Heart left ventricle (tissue), 16 donors: ENCODE results near the gene CCDC68. TPM values are rescaled to one million over a fixed set of nuclear protein-coding genes. Genes with fewer than 3 reads are reported as not detected.

ENCODE experiments used
- ATAC-seq, 4 donors: fragments of 200-7000 bp; cut with Tn5 transposase; one replicate each; pipeline ENCODE4 v1.9.1; 2020 to 2022; ENCODE audit warnings: moderate library complexity in 4 of 4, mild to moderate bottlenecking in 3 of 4, moderate number of reproducible peaks in 1 of 4
- DNase-seq, 5 donors: peaks; one replicate each; pipeline ENCODE4 v3.0.0-alpha.2; 2020
- H3K27ac ChIP-seq, 12 donors: fragments of 200-600 bp; sonication (generic) in 4 of 12; one replicate each; pipeline versions ENCODE4 v1.5.0 to v1.8.0; 2016 to 2022; ENCODE audit warnings: mild to moderate bottlenecking in 2 of 12
- H3K27me3 ChIP-seq, 9 donors: fragments of 200-600 bp; sonication (generic) in 2 of 9; one replicate each; pipeline versions ENCODE4 v1.5.1 to v1.8.0; 2016 to 2022; ENCODE audit warnings: mild to moderate bottlenecking in 3 of 9
- H3K36me3 ChIP-seq, 9 donors: fragments of 200-600 bp; sonication (generic) in 2 of 9; one replicate each; pipeline versions ENCODE4 v1.5.0 to v1.8.0; 2018 to 2022; ENCODE audit warnings: mild to moderate bottlenecking in 2 of 9
- H3K4me1 ChIP-seq, 12 donors: fragments of 200-600 bp; sonication (generic) in 4 of 12; one replicate each; pipeline versions ENCODE4 v1.5.0 to v1.8.0; 2016 to 2022; ENCODE audit warnings: mild to moderate bottlenecking in 3 of 12
- H3K4me3 ChIP-seq, 12 donors: fragments of 200-600 bp; sonication (generic) in 4 of 12; one replicate each; pipeline versions ENCODE4 v1.5.0 to v1.8.0; 2017 to 2022; ENCODE audit warnings: mild to moderate bottlenecking in 9 of 12, moderate library complexity in 4 of 12
- H3K9me3 ChIP-seq, 12 donors: fragments of 200-600 bp; sonication (generic) in 4 of 12; one replicate each; pipeline versions ENCODE4 v1.5.0 to v1.8.0; 2016 to 2022; ENCODE audit warnings: mild to moderate bottlenecking in 1 of 12
- POLR2A ChIP-seq, 2 donors: fragments of 450-650 bp; IDR thresholded peaks; one replicate each; pipeline ENCODE4 v1.6.1; 2017; ENCODE audit warnings: antibody characterized with exemption in 2 of 2, mild to moderate bottlenecking in 2 of 2, moderate library complexity in 2 of 2
- WGBS, 4 donors: extraction: QIAGEN DNeasy Blood & Tissue Kit in 2 of 4; methylation state at CpG; one replicate each; pipeline versions ENCODE4 v1.1.5 to v1.1.7; 2013 to 2018; 5-methylcytosine and 5-hydroxymethylcytosine counted together
- intact Hi-C, 10 donors: fragments of 100-400 bp; cut with DNase I; formaldehyde crosslinking; loops; one replicate each; pipeline versions ENCODE4 v1.11.1 to v1.14.2; 2022
- polyA plus RNA-seq, 2 donors: library from polyadenylated mRNA; stranded (reverse); fragments of 200-250 nt; gene quantifications; one replicate each; pipeline ENCODE4 v1.2.3, GENCODE V29; 2013
- total RNA-seq, 9 donors: library from RNA; depleted of rRNA in 2 of 9; stranded (reverse); fragments of >200 nt in 2 of 9; fragmentation: NEBNext Ultra II Directional in 3 of 9; extraction: Animal tissue kit (Norgen Biotek cat#: 25700) in 3 of 9; gene quantifications; one replicate each; pipeline versions ENCODE4 v1.1.0 to v1.2.4, GENCODE V29; 2016 to 2023
- TF ChIP-seq, protein P1 (sequence below), 12 donors: fragments of 200-600 bp; sonication (generic) in 4 of 12; IDR thresholded peaks; one replicate each; pipeline versions ENCODE4 v1.5.0 to v1.8.0; 2018 to 2022; ENCODE audit warnings: antibody characterized with exemption in 12 of 12, mild to moderate bottlenecking in 5 of 12
- donor health status: ischemic (EF 13 %, LVEDD 7.1; RV severe dilation, severe dysfunction).
- donor health status: healthy with polysubstance abuse.
- donor health status: DM: no; HTN: yes; CAD: no.
- donor health status: DM: no; HTN: no; CAD: no.
- donor health status: ischemic (EF 25% LVEDD 6.9; RV normal size, moderate dysfunction).
- donor health status: ischemic (EF 25% LVEDD 5.7; RV mildly dilated, moderate dysfunction).
- donor health status: healthy.
- donor health status: DM: yes; HTN: yes; CAD: no.
- donor health status: ischemic (EF 35%, LVEDD 5.7; RV mildly dilated, moderate dysfunction).
- donor health status: nonischemic (EF 11% LVEDD 7.7; RV severe dilation, severe dysfunction).
- donor health status: DM: yes; HTN: yes; CAD: no.
- donor health status: PGD.
- donor health status: ischemic (EF 29% LVEDD 5.4; RV normal size, mild dysfunction).
- donor health status: nonischemic (EF 23%, LVEDD 6.1; RV moderate dilation, normal function).

The CCDC68 gene
- total and polyA plus RNA-seq, 11 donors, result 2.0 to 11.6 (median 4.2) TPM

DNA sequence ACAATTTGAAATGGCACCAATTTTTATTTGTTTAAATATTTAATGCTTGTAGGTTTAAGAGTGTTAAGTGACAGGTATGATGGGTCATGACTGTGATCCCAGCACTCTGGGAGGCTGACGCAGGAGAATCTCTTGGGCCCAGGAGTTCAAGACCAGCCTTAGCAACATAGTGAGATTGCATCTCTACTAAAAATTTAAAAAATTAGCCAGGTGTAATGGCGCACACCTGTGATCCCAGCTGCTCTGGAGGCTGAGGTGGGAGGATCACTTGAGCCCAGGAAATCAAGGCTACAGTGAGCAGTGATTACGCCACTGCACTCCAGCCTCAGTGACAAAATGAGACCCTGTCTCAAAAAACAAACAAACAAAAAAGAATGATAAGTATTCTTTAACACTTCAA is 43.0 kb upstream of the CCDC68 start:
- Histone ChIP-seq H3K9me3 (no peaks in the 10 kb centered on the region), H3K4me1 (no peaks in the 10 kb centered on the region), H3K27me3 (no peaks in the 10 kb centered on the region), H3K36me3 (no peaks in the 10 kb centered on the region), H3K27ac (no peak overlapping the region), H3K4me3 (no peak overlapping the region)
- ATAC-seq (no peak), DNase-seq (no peak)
- TF ChIP-seq, protein P1, sequence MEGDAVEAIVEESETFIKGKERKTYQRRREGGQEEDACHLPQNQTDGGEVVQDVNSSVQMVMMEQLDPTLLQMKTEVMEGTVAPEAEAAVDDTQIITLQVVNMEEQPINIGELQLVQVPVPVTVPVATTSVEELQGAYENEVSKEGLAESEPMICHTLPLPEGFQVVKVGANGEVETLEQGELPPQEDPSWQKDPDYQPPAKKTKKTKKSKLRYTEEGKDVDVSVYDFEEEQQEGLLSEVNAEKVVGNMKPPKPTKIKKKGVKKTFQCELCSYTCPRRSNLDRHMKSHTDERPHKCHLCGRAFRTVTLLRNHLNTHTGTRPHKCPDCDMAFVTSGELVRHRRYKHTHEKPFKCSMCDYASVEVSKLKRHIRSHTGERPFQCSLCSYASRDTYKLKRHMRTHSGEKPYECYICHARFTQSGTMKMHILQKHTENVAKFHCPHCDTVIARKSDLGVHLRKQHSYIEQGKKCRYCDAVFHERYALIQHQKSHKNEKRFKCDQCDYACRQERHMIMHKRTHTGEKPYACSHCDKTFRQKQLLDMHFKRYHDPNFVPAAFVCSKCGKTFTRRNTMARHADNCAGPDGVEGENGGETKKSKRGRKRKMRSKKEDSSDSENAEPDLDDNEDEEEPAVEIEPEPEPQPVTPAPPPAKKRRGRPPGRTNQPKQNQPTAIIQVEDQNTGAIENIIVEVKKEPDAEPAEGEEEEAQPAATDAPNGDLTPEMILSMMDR (IDR thresholded peaks at IDR 0.05), result no peak
- no peak for TF ChIP-seq POLR2A (IDR thresholded peaks at IDR 0.05)
- intact Hi-C loops, result no loop called here
- 66 to 99% (median 95%) methylated on average over 3 of the region's 3 CpGs for WGBS, 4 donors

DNA sequence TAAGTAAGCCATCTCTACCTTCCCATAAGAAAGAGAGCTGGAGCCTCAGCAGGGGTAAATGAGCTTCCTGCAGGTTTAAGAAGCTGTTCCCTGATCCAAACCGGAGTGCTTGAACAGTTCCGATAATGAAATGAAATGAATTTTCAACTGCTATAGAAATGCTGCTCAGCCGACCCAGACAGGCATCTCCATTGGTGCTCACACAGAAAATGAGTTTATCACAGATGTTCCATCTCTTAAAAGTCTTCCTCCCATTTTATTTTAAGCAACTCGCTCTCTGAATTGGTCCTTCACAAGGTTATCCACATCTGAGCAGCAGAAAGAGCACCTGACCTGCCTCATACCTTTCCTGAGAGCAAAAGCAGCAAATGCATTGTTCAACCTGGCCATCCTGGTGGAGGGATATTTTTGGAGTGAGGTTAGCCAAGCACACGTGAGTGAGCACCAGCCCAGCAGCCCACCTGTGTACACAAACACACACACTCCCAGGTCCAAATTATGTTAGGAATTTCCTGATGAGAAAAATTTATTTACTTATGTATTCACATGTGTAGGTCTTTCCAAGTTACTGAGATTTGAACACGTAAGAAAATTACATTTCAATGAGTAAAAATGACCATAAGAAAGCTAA is 42.2 kb upstream of the CCDC68 start:
- 74 to 81% (median 78%) methylated on average over 6 of the region's 6 CpGs for WGBS, 4 donors
- Histone ChIP-seq H3K4me1 (no peaks in the 10 kb centered on the region), H3K9me3 (no peaks in the 10 kb centered on the region), H3K4me3 (no peak overlapping the region), H3K27ac (no peak overlapping the region), H3K27me3 (no peaks in the 10 kb centered on the region), H3K36me3 (no peaks in the 10 kb centered on the region)
- intact Hi-C loops, result no loop called here
- TF ChIP-seq, protein P1 (IDR thresholded peaks at IDR 0.05), result no peak
- no peak for TF ChIP-seq POLR2A (IDR thresholded peaks at IDR 0.05)
- ATAC-seq (no peak), DNase-seq (no peak)

DNA sequence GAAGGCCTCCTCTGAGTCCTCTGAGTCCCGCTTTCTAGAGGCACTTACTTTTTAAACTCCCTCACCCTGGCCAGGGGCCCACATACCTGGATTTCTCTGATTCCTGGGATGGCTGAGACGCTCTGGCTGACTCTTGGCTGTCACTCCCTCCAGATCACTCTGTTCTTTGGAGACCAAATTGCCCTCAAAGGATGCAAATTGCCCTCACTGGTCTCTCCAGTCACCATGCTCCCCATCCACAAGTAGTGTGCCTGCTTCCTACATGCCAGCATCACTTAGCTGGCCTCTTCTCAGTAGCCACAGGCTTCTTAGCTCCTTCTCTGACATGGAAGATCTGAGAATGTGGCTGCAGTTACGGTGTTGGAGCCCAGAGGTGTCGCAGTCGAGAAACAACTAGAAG is 41.3 kb upstream of the CCDC68 start:
- Histone ChIP-seq H3K27me3 (no peaks in the 10 kb centered on the region), H3K4me1 (no peaks in the 10 kb centered on the region), H3K4me3 (no peak overlapping the region), H3K36me3 (no peaks in the 10 kb centered on the region), H3K9me3 (no peaks in the 10 kb centered on the region), H3K27ac (no peak overlapping the region)
- no peak for ATAC-seq
- no peak for DNase-seq
- TF ChIP-seq, protein P1 (IDR thresholded peaks at IDR 0.05), result no peak
- TF ChIP-seq POLR2A (IDR thresholded peaks at IDR 0.05), result no peak
- 73 to 94% (median 91%) methylated on average over 5 of the region's 5 CpGs for WGBS, 4 donors
- intact Hi-C loops, result no loop called here

DNA sequence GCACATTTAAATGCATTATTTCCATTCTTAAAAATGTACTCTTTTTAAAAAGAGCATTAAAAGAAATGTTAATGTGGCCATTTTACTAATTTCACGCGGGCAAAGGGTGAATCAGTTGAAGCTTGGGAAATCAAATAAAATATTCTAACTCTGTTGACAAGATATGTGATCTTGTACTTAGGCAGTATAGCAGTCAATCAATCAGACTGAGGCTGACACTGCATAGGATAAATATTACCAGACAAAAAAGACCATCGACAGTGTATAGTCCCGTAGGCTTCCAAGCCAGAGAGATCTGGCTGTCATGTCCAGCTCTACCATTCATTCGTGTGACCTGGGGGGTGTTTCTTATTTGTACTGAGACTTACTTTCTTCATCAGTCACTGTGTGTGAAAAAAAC is 39.8 kb upstream of the CCDC68 start:
- Histone ChIP-seq H3K4me3 (no peak overlapping the region), H3K4me1 (no peaks in the 10 kb centered on the region), H3K27me3 (no peaks in the 10 kb centered on the region), H3K9me3 (no peaks in the 10 kb centered on the region), H3K36me3 (no peaks in the 10 kb centered on the region), H3K27ac (no peak overlapping the region)
- DNase-seq (no peak), ATAC-seq (no peak)
- 95 to 97% (median 96%) methylated on average over 5 of the region's 5 CpGs for WGBS, 4 donors
- TF ChIP-seq, protein P1 (IDR thresholded peaks at IDR 0.05), result no peak
- TF ChIP-seq POLR2A (IDR thresholded peaks at IDR 0.05), result no peak
- intact Hi-C loops, result no loop called here
